Smooth muscle cell of the brain vasculature (primary cell): ENCODE measurements around the gene SNTG2.
"Not testable (repeated sequence)": the region's sequence is repeated elsewhere in the genome, so short reads cannot be mapped to it uniquely, and the experiment has no call there.

Experiments
- DNase-seq: peaks from one replicate; pipeline ENCODE4 v3.0.0-alpha.2; 2012; ENCODE audit warnings: low read depth, low spot score

SNTG2 gene

GRCh38 chr2:1407950-1408675 is 457.5 kb downstream of the SNTG2 start:
- DNase-seq = no peak

DNA sequence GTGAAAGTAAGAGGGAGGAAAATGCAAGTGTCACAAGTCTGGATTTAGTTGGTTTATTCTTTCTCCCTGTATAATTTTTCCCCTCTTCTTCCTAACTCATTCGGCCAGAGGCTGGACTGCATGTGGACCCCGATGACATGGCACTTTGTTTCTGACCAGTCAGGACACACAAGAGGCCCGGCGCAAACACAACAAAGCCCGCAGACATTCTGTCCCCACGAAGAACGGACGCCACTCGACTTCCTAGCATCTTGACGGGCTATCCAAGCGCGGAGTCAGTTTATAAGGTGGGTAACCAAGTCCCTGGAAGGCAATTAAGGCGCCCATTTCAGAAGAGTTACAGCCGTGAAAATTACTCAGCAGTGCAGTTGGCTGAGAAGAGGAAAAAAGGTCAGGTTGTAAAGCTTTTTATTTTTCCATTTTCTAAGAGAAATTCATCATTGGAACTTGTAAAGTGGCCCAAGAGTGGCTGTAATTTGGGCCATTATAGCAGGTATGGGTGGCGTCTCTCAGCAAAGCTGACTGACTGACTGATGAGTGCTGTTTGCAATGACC is 462.6 kb downstream of the SNTG2 start, which contains the start of gene TPO:
TPO (plus strand) TSS at position 308 of the 555 bp plus-strand sequence. CDS start 946 bp downstream, outside the sequence.
- no peak for DNase-seq

DNA sequence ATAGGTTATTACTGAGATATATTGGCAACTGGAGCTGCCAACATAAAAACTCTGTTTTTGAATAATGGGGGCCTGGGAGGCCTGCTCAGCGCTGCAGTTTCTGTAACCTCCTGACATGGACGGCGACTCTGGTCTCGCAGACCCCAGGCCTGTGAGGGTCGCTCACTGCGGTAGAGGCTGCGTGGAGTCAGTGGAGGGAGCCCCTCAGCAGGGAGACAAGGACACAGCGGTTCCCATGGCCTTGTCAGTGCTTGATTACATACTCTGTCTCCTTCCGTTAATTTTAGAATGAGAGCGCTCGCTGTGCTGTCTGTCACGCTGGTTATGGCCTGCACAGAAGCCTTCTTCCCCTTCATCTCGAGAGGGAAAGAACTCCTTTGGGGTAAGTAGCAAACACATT is 463.5 kb downstream of the SNTG2 start:
- no peak for DNase-seq

GRCh38 chr2:1414901-1415300 is 464.3 kb downstream of the SNTG2 start:
- DNase-seq = not testable (repeated sequence)

DNA sequence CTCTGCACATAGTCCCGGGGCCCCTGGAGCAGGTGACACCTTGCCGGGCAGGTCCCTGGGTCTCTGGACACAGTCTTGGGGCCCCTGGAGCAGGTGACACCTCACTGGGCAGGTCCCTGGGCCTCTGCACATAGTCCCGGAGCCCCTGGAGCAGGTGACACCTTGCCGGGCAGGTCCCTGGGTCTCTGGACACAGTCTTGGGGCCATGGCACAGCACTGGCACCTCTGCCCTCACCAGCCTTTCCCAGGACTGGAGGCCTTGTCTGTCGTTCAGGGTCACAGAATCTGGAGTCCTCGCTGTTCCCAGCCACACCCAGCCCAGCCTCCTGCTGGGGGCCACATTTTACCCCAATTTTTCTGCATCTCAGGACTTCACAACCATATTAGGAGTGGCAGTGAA is 464.9 kb downstream of the SNTG2 start:
- no peak for DNase-seq
